Measurements from ENCODE around the gene B3GALT4. TPM values are rescaled to one million over a fixed set of nuclear protein-coding genes. Genes with fewer than 3 reads are reported as not detected.

The B3GALT4 gene
- total RNA-seq, 1 donor: 4.3 TPM

GRCh38 chr6:33264015-33264414 lies 12.9 kb upstream of the B3GALT4 start:
- TF ChIP-seq CTCF (IDR thresholded peaks at IDR 0.05; ENCODE audit: extremely low read depth, low read depth, low read length): no peak
- Histone ChIP-seq H3K79me2 (ENCODE audit: insufficient read depth, low read length) (no peaks in the 10 kb centered on the region), H3K4me2 (ENCODE audit: insufficient read depth, low read length) (no peak overlapping the region), H3K9me3 (ENCODE audit: low read depth, low read length) (no peaks in the 10 kb centered on the region), H3K27ac (ENCODE audit: low read depth, low read length) (no peak overlapping the region), H4K20me1 (ENCODE audit: insufficient read depth, low read length) (no peaks in the 10 kb centered on the region), H3K4me1 (ENCODE audit: insufficient read depth, low read length) (peaks cover 15% of the 10 kb centered on the region), H3K4me3 (ENCODE audit: insufficient read depth, low read length) (no peak overlapping the region), H2AFZ (ENCODE audit: low read length) (no peak overlapping the region), H3K27me3 (ENCODE audit: insufficient read depth, low read length) (no peaks in the 10 kb centered on the region), H3K36me3 (ENCODE audit: insufficient read depth, low read length) (peaks cover 58% of the 10 kb centered on the region)
- DNase-seq (ENCODE audit: insufficient read length, low spot score, missing footprints): no peak

- Histone ChIP-seq H3K36me3 (ENCODE audit: insufficient read depth, low read length) (peaks cover 71% of the 10 kb centered on the region), H3K27me3 (ENCODE audit: insufficient read depth, low read length) (no peaks in the 10 kb centered on the region), H3K79me2 (ENCODE audit: insufficient read depth, low read length) (peaks cover 58% of the 10 kb centered on the region), H3K4me2 (ENCODE audit: insufficient read depth, low read length) (peak overlapping the region; percentile 99), H3K9me3 (ENCODE audit: low read depth, low read length) (no peaks in the 10 kb centered on the region), H3K27ac (ENCODE audit: low read depth, low read length) (peak overlapping the region; percentile 95), H4K20me1 (ENCODE audit: insufficient read depth, low read length) (peaks cover 42% of the 10 kb centered on the region), H2AFZ (ENCODE audit: low read length) (peak overlapping the region; percentile 100), H3K4me1 (ENCODE audit: insufficient read depth, low read length) (peaks cover 40% of the 10 kb centered on the region), H3K4me3 (ENCODE audit: insufficient read depth, low read length) (peak overlapping the region; percentile 89)
- no peak for TF ChIP-seq CTCF (IDR thresholded peaks at IDR 0.05; ENCODE audit: extremely low read depth, low read depth, low read length)
- DNase-seq (ENCODE audit: insufficient read length, low spot score, missing footprints): no peak
Measured at GRCh38 chr6:33271117-33271467, 5.8 kb upstream of the B3GALT4 start.

GRCh38 chr6:33271468-33272274 lies 5.3 kb upstream of the B3GALT4 start, which contains the start of the genes RPS18 and VPS52:
RPS18 (plus strand) TSS chr6:33272075; CDS start chr6:33272120, 45 bp downstream.
VPS52 (minus strand) TSS chr6:33271876; CDS start chr6:33271675, 201 bp downstream.
- no peak for TF ChIP-seq CTCF (IDR thresholded peaks at IDR 0.05; ENCODE audit: extremely low read depth, low read depth, low read length)
- Histone ChIP-seq H3K27ac (ENCODE audit: low read depth, low read length) (peak within 1 kb of the TSS; percentile 95), H2AFZ (ENCODE audit: low read length) (peak within 1 kb of the TSS; percentile 100), H3K36me3 (ENCODE audit: insufficient read depth, low read length) (peaks cover 71% of the 10 kb centered on the region), H3K79me2 (ENCODE audit: insufficient read depth, low read length) (peaks cover 58% of the 10 kb centered on the region), H4K20me1 (ENCODE audit: insufficient read depth, low read length) (peaks cover 45% of the 10 kb centered on the region), H3K9me3 (ENCODE audit: low read depth, low read length) (no peaks in the 10 kb centered on the region), H3K4me2 (ENCODE audit: insufficient read depth, low read length) (peak within 1 kb of the TSS; percentile 99), H3K4me3 (ENCODE audit: insufficient read depth, low read length) (peak within 1 kb of the TSS; percentile 89), H3K4me1 (ENCODE audit: insufficient read depth, low read length) (peaks cover 46% of the 10 kb centered on the region), H3K27me3 (ENCODE audit: insufficient read depth, low read length) (no peaks in the 10 kb centered on the region)
- peak; percentile 94 for DNase-seq (ENCODE audit: insufficient read length, low spot score, missing footprints)

Data from osteoblast (primary cell).